ENCODE measurements around the gene ZNF217. TPM values are rescaled to one million over a fixed set of nuclear protein-coding genes. Genes with fewer than 3 reads are reported as not detected.

Gene ZNF217
- total and polyA plus RNA-seq, 9 of the 15 experiments (the other 6 are each of a cell fraction or from before 2014, with no cell fraction given), result 3.0 to 41.8 (median 16.8) TPM

- no peak for TF ChIP-seq SNRNP70 (optimal IDR thresholded peaks at IDR 0.05; ENCODE audit: low read depth, low read length)
- no peak for TF ChIP-seq ZNF431 (CRISPR knock-in tag; IDR thresholded peaks at IDR 0.05)
- TF ChIP-seq SMARCA4 (IDR thresholded peaks at IDR 0.05), result peak; percentile 78; the same call in 1 of the 2 replicates
- TF ChIP-seq POU5F1 (IDR thresholded peaks at IDR 0.05; ENCODE audit: borderline replicate concordance, low read depth, low read length, partially characterized antibody), result no peak
- TF ChIP-seq U2AF1 (optimal IDR thresholded peaks at IDR 0.05; ENCODE audit: low read depth, low read length), result no peak
- no peak for TF ChIP-seq PCBP1 (IDR thresholded peaks at IDR 0.05; ENCODE audit: low read depth, low read length, poor library complexity, severe bottlenecking)
- no peak for TF ChIP-seq PPARD (CRISPR knock-in tag; IDR thresholded peaks at IDR 0.05)
- TF ChIP-seq HMBOX1 (IDR thresholded peaks at IDR 0.05), result no peak
- peak; percentile 53; the same call in 1 of the 2 replicates for TF ChIP-seq MTA3 (IDR thresholded peaks at IDR 0.05; ENCODE audit: borderline replicate concordance)
- no peak for TF ChIP-seq EHMT2 (IDR thresholded peaks at IDR 0.05)
- TF ChIP-seq ZNF217 (CRISPR knock-in tag; IDR thresholded peaks at IDR 0.05), result no peak
- no peak for TF ChIP-seq TGIF2 (CRISPR knock-in tag; IDR thresholded peaks at IDR 0.05)
- peak; percentile 56 for TF ChIP-seq ARID1B (IDR thresholded peaks at IDR 0.05)
- no peak for TF ChIP-seq CREBBP (IDR thresholded peaks at IDR 0.05; ENCODE audit: low read depth, low read length)
- no peak for TF ChIP-seq ILK (tag; IDR thresholded peaks at IDR 0.05; ENCODE audit: borderline replicate concordance, low read depth)
- no peak for TF ChIP-seq SRSF3 (IDR thresholded peaks at IDR 0.05; ENCODE audit: insufficient read depth, low read length)
- no peak for TF ChIP-seq CHCHD3 (CRISPR knock-in tag; IDR thresholded peaks at IDR 0.05)
- peak; percentile 46; the same call in 1 of the 2 replicates for TF ChIP-seq CUX1 (CRISPR knock-in tag; IDR thresholded peaks at IDR 0.05)
- no peak for TF ChIP-seq BCOR (IDR thresholded peaks at IDR 0.05)
- TF ChIP-seq NFE2 (IDR thresholded peaks at IDR 0.05; ENCODE audit: low read depth), result peak; percentile 59
- TF ChIP-seq ZC3H4 (CRISPR knock-in tag; IDR thresholded peaks at IDR 0.05; ENCODE audit: borderline replicate concordance), result no peak
- no peak for TF ChIP-seq COPS2 (conservative IDR thresholded peaks at IDR 0.05)
Observed at GRCh38 chr20:53621482-53622246, 28.0 kb upstream of the ZNF217 start (continued).
